Measurements from ENCODE around the gene PCBP2.

Gene PCBP2

DNA sequence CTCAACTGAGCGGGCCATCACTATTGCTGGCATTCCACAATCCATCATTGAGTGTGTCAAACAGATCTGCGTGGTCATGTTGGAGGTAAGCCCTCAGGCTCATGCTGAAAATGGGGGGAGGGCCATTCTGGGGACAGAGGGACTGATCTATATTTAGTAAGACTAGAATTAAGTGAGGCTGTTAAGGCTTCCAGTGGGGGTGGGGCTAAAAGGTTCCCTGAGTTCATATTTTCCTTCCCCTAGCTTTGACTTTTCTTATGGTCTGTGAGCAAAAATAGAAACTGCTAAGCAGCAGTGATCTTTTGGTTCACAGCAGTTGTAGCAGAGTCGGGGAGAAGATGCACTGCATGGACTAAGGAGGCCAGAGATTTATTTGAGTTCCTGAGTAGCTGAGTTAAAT is 9.2 kb downstream of the PCBP2 start:
- TF ChIP-seq, protein P1, sequence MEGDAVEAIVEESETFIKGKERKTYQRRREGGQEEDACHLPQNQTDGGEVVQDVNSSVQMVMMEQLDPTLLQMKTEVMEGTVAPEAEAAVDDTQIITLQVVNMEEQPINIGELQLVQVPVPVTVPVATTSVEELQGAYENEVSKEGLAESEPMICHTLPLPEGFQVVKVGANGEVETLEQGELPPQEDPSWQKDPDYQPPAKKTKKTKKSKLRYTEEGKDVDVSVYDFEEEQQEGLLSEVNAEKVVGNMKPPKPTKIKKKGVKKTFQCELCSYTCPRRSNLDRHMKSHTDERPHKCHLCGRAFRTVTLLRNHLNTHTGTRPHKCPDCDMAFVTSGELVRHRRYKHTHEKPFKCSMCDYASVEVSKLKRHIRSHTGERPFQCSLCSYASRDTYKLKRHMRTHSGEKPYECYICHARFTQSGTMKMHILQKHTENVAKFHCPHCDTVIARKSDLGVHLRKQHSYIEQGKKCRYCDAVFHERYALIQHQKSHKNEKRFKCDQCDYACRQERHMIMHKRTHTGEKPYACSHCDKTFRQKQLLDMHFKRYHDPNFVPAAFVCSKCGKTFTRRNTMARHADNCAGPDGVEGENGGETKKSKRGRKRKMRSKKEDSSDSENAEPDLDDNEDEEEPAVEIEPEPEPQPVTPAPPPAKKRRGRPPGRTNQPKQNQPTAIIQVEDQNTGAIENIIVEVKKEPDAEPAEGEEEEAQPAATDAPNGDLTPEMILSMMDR (IDR thresholded peaks at IDR 0.05; ENCODE audit: insufficient read depth, low read depth, low read length, missing control alignments): no peak
- DNase-seq (ENCODE audit: low read depth): no peak
- no peak overlapping the region for H3K4me3 ChIP-seq (ENCODE audit: low read depth, low read length)

DNA sequence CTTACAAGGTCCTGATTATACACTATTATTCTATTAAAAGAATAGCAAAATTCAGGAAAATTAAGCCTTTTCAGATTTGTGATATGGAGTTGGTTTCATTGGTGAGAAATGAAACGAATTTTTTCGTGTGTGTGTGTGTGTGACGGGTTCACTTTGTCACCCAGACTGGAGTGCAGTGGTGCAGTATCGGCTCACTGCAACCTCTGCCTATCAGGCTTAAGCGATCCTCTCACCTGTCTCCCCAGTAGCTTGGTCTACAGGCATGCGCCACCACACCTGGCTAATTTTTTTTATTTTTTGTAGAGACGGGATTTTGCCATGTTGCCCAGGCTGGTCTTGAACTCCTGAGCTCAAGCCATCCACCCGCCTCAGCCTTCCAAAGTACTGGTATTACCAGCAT is 9.7 kb downstream of the PCBP2 start:
- TF ChIP-seq, protein P1 (IDR thresholded peaks at IDR 0.05; ENCODE audit: insufficient read depth, low read depth, low read length, missing control alignments): no peak
- DNase-seq (ENCODE audit: low read depth): no peak
- no peak overlapping the region for H3K4me3 ChIP-seq (ENCODE audit: low read depth, low read length)

DNA sequence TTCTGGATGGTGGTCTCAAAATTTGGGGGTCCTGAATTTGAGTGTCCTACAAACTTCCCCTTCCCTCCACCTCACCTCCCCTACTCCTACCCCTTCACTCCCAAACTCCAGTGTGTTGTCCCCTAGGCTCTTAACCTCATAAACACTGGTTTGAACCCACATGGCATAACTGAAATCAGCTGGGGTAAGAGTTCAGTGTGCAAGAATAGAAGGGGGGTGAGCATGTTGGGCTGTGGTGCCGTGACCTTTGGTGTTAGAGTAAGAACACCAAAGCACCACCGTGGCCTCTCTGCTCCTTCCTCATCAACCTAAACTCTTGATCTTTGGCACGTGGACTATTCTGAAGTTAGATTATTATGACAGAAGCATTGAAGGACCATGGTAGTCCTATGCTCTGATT is 11.0 kb downstream of the PCBP2 start:
- no peak for DNase-seq (ENCODE audit: low read depth)
- TF ChIP-seq, protein P1 (IDR thresholded peaks at IDR 0.05; ENCODE audit: insufficient read depth, low read depth, low read length, missing control alignments): no peak
- no peak overlapping the region for H3K4me3 ChIP-seq (ENCODE audit: low read depth, low read length)

DNA sequence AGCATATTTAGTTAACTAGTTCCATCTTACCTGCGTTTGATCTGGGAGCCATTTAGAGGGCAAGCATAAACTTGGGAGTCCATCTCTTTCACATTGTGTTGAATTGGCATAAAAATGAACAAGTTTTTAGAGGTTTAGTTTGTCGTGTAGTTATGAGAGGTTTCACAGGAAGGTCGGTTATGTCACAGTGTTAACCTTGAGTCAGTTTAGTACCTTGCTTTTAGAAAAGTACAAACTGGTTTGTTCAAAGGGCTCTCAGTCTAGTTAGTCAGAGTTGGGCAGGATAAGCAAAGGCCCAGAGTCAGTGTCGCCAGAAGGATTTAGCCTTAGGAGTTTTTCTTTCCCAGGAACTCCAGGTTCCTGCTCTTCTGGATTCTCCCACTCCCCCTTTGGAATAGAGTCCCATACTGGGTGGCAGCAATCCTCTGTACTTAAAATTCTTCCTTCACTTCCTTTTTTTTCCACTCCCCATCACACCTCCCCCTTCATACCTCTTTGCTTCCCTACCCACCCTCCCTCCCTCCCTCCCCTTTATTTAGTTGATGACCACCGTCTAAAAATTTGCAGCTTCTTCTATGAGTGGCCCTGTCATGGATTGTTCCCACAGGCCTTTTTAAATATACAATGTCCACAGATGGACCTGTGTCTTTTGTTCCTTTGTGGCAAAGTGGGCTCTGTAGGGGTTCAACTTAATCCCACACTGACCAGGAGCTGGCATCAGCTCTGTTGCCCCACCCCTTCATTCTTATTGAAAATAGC is 12.1 kb downstream of the PCBP2 start:
- no peak overlapping the region for H3K4me3 ChIP-seq (ENCODE audit: low read depth, low read length)
- TF ChIP-seq, protein P1 (IDR thresholded peaks at IDR 0.05; ENCODE audit: insufficient read depth, low read depth, low read length, missing control alignments): no peak
- DNase-seq (ENCODE audit: low read depth): no peak

DNA sequence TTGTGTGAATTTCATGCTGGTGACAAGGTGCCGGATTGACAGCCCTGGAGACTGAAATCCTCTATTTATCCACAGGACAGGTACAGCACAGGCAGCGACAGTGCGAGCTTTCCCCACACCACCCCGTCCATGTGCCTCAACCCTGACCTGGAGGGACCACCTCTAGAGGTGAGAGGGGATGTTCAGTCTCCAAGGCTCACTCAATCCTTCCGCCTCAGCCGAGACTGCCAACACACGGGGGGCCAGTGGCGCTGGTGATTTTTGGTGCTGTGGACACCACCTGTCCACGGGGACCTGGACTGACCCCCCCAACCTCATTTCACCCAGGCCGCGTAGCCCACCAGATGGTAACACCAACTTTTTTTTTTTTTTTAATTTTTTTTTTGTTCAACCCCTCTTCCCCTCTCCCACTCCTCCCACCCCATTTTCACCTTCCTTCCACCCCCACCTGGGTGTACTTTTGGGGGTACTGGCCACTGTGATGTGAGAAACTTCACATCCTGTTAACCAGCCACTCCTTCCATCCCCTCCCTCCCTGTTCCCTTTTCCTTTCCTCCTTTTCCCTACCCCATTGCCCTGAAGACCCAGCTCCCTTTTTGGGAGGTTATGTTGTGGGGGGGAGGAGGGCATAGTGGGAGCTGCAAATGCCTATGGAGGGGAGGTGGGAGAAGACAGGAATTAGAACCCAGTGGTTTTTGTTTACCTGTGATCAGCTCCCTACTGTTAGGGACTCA is 12.9 kb downstream of the PCBP2 start:
- no peak for DNase-seq (ENCODE audit: low read depth)
- TF ChIP-seq, protein P1 (IDR thresholded peaks at IDR 0.05; ENCODE audit: insufficient read depth, low read depth, low read length, missing control alignments): no peak
- no peak overlapping the region for H3K4me3 ChIP-seq (ENCODE audit: low read depth, low read length)

DNA sequence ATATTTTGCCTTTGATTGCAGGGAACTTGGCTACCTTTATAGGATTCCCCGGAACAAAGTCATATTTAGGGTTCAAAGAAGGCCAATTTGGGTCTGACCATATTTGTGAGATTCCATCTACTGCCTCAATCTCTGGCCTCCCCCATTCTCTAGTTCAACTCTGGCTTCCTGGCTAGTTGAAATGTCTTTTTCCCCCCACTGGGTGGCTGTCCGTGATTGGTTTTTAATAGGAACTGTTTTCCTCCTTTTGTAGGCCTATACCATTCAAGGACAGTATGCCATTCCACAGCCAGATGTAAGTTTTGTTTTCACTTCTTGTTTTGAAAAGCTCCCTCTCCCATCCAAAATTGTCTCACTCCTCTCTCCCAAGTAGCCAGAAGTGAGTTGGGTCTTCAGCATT is 13.8 kb downstream of the PCBP2 start:
- TF ChIP-seq, protein P1 (IDR thresholded peaks at IDR 0.05; ENCODE audit: insufficient read depth, low read depth, low read length, missing control alignments): no peak
- H3K4me3 ChIP-seq (ENCODE audit: low read depth, low read length): no peak overlapping the region
- no peak for DNase-seq (ENCODE audit: low read depth)
